Ishikawa (cell line): ENCODE results near the gene GNB3.

Experiments
- CEBPB ChIP-seq: IDR thresholded peaks from 2 replicates; pipeline ENCODE4 v1.6.1; 2012
- CREB1 ChIP-seq: IDR thresholded peaks from 2 replicates; pipeline ENCODE4 v1.6.1; 2012; ENCODE audit warnings: low read depth
- EGR1 ChIP-seq: IDR thresholded peaks from 2 replicates; pipeline ENCODE4 v1.6.1; 2012
- EP300 ChIP-seq: IDR thresholded peaks from 2 replicates; pipeline ENCODE4 v1.6.1; 2012; ENCODE audit warnings: borderline replicate concordance
- FOXM1 ChIP-seq: IDR thresholded peaks from 2 replicates; pipeline ENCODE4 v1.6.1; 2012; ENCODE audit warnings: low read depth, borderline replicate concordance
- MAX ChIP-seq: IDR thresholded peaks from 2 replicates; pipeline ENCODE4 v1.6.1; 2012
- NFIC ChIP-seq: IDR thresholded peaks from 2 replicates; pipeline ENCODE4 v1.6.1; 2012
- RAD21 ChIP-seq: IDR thresholded peaks from 2 replicates; pipeline ENCODE4 v1.6.1; 2012; ENCODE audit warnings: low read depth
- REST ChIP-seq: IDR thresholded peaks from 2 replicates; pipeline ENCODE4 v1.6.1; 2012; ENCODE audit warnings: low read depth, mild to moderate bottlenecking
- TAF1 ChIP-seq: IDR thresholded peaks from 2 replicates; pipeline ENCODE4 v1.6.1; 2012; ENCODE audit warnings: low read depth, mild to moderate bottlenecking
- TCF12 ChIP-seq: IDR thresholded peaks from 2 replicates; pipeline ENCODE4 v1.6.1; 2012; ENCODE audit warnings: low read depth
- TEAD4 ChIP-seq: IDR thresholded peaks from 2 replicates; pipeline ENCODE4 v1.6.1; 2012
- YY1 ChIP-seq: IDR thresholded peaks from 2 replicates; pipeline ENCODE4 v1.6.1; 2012; ENCODE audit warnings: low read depth
- ZBTB7A ChIP-seq: IDR thresholded peaks from 2 replicates; pipeline ENCODE4 v1.6.1; 2012; ENCODE audit warnings: low read depth
- TF ChIP-seq, protein P1 (sequence below): IDR thresholded peaks from 2 replicates; pipeline ENCODE4 v1.6.1; 2012

Gene GNB3

DNA sequence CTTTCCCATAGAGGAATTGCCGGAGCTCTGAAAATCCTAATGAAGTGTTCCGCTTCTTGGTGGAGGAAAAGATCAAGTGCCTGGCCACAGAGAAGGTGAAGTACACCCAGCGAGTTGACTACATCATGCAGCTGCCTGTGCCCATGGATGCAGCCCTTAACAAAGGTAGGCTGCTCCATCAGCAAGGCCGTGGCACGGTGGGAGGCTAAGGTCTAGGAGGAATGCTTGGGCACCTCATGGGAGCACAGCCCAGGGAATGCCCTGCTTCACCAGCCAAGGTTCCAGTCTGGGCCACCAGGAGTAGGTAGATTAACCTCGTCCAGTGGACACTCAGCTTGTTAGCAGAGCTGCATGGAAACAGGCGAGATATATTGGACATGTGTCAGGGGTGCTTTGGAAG lies 20.2 kb downstream of the GNB3 start:
- TF ChIP-seq, protein P1, sequence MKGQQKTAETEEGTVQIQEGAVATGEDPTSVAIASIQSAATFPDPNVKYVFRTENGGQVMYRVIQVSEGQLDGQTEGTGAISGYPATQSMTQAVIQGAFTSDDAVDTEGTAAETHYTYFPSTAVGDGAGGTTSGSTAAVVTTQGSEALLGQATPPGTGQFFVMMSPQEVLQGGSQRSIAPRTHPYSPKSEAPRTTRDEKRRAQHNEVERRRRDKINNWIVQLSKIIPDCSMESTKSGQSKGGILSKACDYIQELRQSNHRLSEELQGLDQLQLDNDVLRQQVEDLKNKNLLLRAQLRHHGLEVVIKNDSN, result no peak
- TF ChIP-seq EGR1, result no peak
- no peak for TF ChIP-seq ZBTB7A
- TF ChIP-seq NFIC, result no peak

- TF ChIP-seq RAD21, result no peak
- TF ChIP-seq ZBTB7A, result no peak
- TF ChIP-seq CREB1, result no peak
- TF ChIP-seq CEBPB, result no peak
- no peak for TF ChIP-seq TEAD4
- TF ChIP-seq MAX, result no peak
- no peak for TF ChIP-seq FOXM1
- TF ChIP-seq TCF12, result no peak
- no peak for TF ChIP-seq REST
- TF ChIP-seq TAF1, result no peak
- TF ChIP-seq YY1, result no peak
- TF ChIP-seq NFIC, result no peak
- TF ChIP-seq, protein P1, result no peak
- no peak for TF ChIP-seq EGR1
- no peak for TF ChIP-seq EP300
These were observed 20.7 kb downstream of the GNB3 start for GRCh38 chr12:6861391-6861790.

DNA sequence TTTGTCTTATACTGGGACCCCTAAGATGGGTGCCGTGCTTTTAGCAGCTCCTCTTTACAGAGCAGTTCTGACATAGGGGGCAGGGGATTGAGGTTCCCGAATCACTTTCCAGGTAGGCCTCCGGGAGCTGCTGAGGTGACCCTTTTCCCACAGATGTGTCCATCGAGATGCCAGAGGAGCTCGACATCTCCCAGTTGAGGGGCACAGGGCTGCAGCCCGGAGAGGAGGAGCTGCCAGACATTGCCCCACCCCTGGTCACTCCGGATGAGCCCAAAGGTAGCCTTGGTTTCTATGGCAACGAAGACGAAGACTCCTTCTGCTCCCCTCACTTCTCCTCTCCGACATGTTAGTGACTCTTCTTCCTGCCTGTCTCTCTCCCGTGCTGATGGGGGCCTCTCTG lies 22.3 kb downstream of the GNB3 start:
- TF ChIP-seq ZBTB7A (no peak), YY1 (no peak), MAX (no peak), TEAD4 (no peak), EP300 (no peak), NFIC (no peak), REST (no peak), CREB1 (no peak), EGR1 (no peak), RAD21 (no peak), CEBPB (no peak), TCF12 (no peak), TAF1 (no peak), FOXM1 (no peak)
- TF ChIP-seq, protein P1, result no peak

GRCh38 chr12:6863586-6864321 lies 23.0 kb downstream of the GNB3 start:
- TF ChIP-seq TAF1, result no peak
- no peak for TF ChIP-seq NFIC
- no peak for TF ChIP-seq TEAD4
- TF ChIP-seq MAX, result no peak
- no peak for TF ChIP-seq FOXM1

DNA sequence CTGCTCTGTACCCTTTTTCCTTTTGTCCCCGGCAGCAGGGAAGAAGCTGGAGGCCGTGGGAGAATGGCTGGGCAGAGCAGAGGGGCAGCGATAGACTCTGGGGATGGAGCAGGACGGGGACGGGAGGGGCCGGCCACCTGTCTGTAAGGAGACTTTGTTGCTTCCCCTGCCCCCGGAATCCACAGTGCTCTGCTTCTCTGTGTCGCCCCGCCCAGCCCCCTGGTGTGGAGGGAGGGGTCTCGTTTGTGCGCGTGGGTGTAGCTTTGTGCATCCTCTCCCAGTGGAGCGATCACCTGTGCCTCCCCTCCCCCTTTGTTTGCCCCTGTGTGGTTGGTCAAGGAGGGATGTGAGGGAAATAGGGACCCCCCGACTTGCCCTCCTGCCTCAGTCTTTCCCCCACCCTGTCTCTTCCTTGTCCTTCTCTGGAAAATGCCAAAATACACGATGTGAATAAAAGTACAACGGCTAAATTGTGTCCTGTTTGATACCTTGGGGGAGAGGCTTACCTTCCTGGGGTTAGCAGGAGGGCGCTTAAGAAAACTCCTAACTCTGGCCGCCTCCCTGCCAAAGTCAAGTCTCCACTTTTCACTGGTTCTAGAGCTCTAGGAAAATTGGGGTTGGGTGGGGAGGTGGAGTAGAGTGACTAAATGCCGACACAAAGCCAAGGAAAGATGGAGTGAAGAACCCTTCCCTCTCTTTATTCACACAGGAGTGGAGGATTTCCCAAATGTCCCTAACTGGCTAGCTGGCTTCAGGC lies 25.6 kb downstream of the GNB3 start:
- TF ChIP-seq NFIC, result no peak
- TF ChIP-seq EGR1, result peak; percentile 82
- no peak for TF ChIP-seq CREB1
